ENCODE measurements around the gene ADGRL1. TPM values are rescaled to one million over a fixed set of nuclear protein-coding genes. Genes with fewer than 3 reads are reported as not detected.

The ADGRL1 gene
- total RNA-seq, 4 donors from 2014 or later: 22.3 to 36.4 (median 27.3) TPM

GRCh38 chr19:14168259-14168972, 37.6 kb downstream of the ADGRL1 start:
- H3K36me3 ChIP-seq: peaks cover 37% of the 10 kb centered on the region
- H3K4me1 ChIP-seq: peaks cover 14% of the 10 kb centered on the region
- TF ChIP-seq EP300 (IDR thresholded peaks at IDR 0.05) (no peak), POLR2A (IDR thresholded peaks at IDR 0.05) (no peak), CTCF (IDR thresholded peaks at IDR 0.05) (no peak), POLR2AphosphoS5 (IDR thresholded peaks at IDR 0.05) (no peak)
- H3K27ac ChIP-seq: no peak overlapping the region
- no peaks in the 10 kb centered on the region for H3K27me3 ChIP-seq
- no peaks in the 10 kb centered on the region for H3K9me3 ChIP-seq
- DNase-seq (ENCODE audit: low spot score in 2 of 2): no peak
- WGBS: 81% methylated on average over 19 of the region's 19 CpGs
- no peak overlapping the region for H3K4me3 ChIP-seq

- H3K36me3 ChIP-seq: peaks cover 38% of the 10 kb centered on the region
- peaks cover 14% of the 10 kb centered on the region for H3K4me1 ChIP-seq
- no peaks in the 10 kb centered on the region for H3K27me3 ChIP-seq
- H3K4me3 ChIP-seq: no peak overlapping the region
- H3K9me3 ChIP-seq: no peaks in the 10 kb centered on the region
- WGBS: no CpG with 5 or more reads among the region's 18 CpGs
- no peak overlapping the region for H3K27ac ChIP-seq
- no peak for DNase-seq (ENCODE audit: low spot score in 2 of 2)
- TF ChIP-seq POLR2A (IDR thresholded peaks at IDR 0.05): no peak
- no peak for TF ChIP-seq EP300 (IDR thresholded peaks at IDR 0.05)
- TF ChIP-seq POLR2AphosphoS5 (IDR thresholded peaks at IDR 0.05): no peak
- TF ChIP-seq CTCF (IDR thresholded peaks at IDR 0.05): no peak
Measured at GRCh38 chr19:14167576-14168138, 38.3 kb downstream of the ADGRL1 start.

GRCh38 chr19:14166999-14167575, 38.9 kb downstream of the ADGRL1 start:
- WGBS: 71% methylated on average over 12 of the region's 12 CpGs
- Histone ChIP-seq H3K4me1 (peaks cover 14% of the 10 kb centered on the region), H3K27ac (no peak overlapping the region), H3K27me3 (no peaks in the 10 kb centered on the region), H3K4me3 (no peak overlapping the region), H3K9me3 (no peaks in the 10 kb centered on the region), H3K36me3 (peaks cover 38% of the 10 kb centered on the region)
- no peak for DNase-seq (ENCODE audit: low spot score in 2 of 2)
- TF ChIP-seq POLR2AphosphoS5 (IDR thresholded peaks at IDR 0.05) (no peak), EP300 (IDR thresholded peaks at IDR 0.05) (no peak), CTCF (IDR thresholded peaks at IDR 0.05) (no peak), POLR2A (IDR thresholded peaks at IDR 0.05) (no peak)

GRCh38 chr19:14165990-14166830, 39.8 kb downstream of the ADGRL1 start:
- 79% methylated on average over 20 of the region's 20 CpGs for WGBS
- H3K27me3 ChIP-seq: no peaks in the 10 kb centered on the region
- H3K36me3 ChIP-seq: peaks cover 38% of the 10 kb centered on the region
- H3K9me3 ChIP-seq: no peaks in the 10 kb centered on the region
- H3K4me1 ChIP-seq: peaks cover 14% of the 10 kb centered on the region
- H3K27ac ChIP-seq: no peak overlapping the region
- H3K4me3 ChIP-seq: no peak overlapping the region
- no peak for DNase-seq (ENCODE audit: low spot score in 2 of 2)
- no peak for TF ChIP-seq POLR2AphosphoS5 (IDR thresholded peaks at IDR 0.05)
- TF ChIP-seq POLR2A (IDR thresholded peaks at IDR 0.05): no peak
- TF ChIP-seq CTCF (IDR thresholded peaks at IDR 0.05): no peak
- no peak for TF ChIP-seq EP300 (IDR thresholded peaks at IDR 0.05)

Measured in suprapubic skin (tissue), 4 donors.